SK-N-SH treated with all-trans-retinoic acid at 6 μM for 48 hours (cell line): ENCODE results near the gene SLAMF7.

Source experiments
- ARNTL ChIP-seq: fragments of 450-650 bp; formaldehyde crosslinking; IDR thresholded peaks from 2 replicates; pipeline ENCODE4 v1.5.0; 2020; ENCODE audit warnings: low read depth, mild to moderate bottlenecking, moderate library complexity, borderline replicate concordance
- GLIS3 ChIP-seq: fragments of 250-450 bp; sonication (Bioruptor Pico); IDR thresholded peaks from 2 replicates; pipeline ENCODE4 v1.5.0; 2020; ENCODE audit warnings: mild to moderate bottlenecking, moderate library complexity
- SNAI2 ChIP-seq: fragments of 250-450 bp; sonication (Bioruptor Pico); IDR thresholded peaks from 2 replicates; pipeline ENCODE4 v1.5.0; 2020; ENCODE audit warnings: mild to moderate bottlenecking, moderate library complexity
- ZNF8 ChIP-seq: fragments of 450-650 bp; formaldehyde crosslinking; IDR thresholded peaks from 2 replicates; pipeline ENCODE4 v1.5.0; 2020; ENCODE audit warnings: mild to moderate bottlenecking, moderate library complexity
- TF ChIP-seq, protein P1 (sequence below): fragments of 250-450 bp; sonication (Bioruptor Pico); IDR thresholded peaks from 2 replicates; pipeline ENCODE4 v1.8.0; 2020; ENCODE audit warnings: mild to moderate bottlenecking, moderate library complexity, borderline replicate concordance
- TF ChIP-seq, protein P2 (sequence below): fragments of 250-450 bp; sonication (Bioruptor Pico); IDR thresholded peaks from 2 replicates; pipeline ENCODE4 v1.5.1; 2021; ENCODE audit warnings: mild to moderate bottlenecking, moderate library complexity
- TF ChIP-seq, protein P3 (sequence below): fragments of 250-450 bp; sonication (Bioruptor Pico); IDR thresholded peaks from 2 replicates; pipeline ENCODE4 v1.8.0; 2021; ENCODE audit warnings: low read depth, mild to moderate bottlenecking, moderate library complexity, borderline replicate concordance

DNA sequence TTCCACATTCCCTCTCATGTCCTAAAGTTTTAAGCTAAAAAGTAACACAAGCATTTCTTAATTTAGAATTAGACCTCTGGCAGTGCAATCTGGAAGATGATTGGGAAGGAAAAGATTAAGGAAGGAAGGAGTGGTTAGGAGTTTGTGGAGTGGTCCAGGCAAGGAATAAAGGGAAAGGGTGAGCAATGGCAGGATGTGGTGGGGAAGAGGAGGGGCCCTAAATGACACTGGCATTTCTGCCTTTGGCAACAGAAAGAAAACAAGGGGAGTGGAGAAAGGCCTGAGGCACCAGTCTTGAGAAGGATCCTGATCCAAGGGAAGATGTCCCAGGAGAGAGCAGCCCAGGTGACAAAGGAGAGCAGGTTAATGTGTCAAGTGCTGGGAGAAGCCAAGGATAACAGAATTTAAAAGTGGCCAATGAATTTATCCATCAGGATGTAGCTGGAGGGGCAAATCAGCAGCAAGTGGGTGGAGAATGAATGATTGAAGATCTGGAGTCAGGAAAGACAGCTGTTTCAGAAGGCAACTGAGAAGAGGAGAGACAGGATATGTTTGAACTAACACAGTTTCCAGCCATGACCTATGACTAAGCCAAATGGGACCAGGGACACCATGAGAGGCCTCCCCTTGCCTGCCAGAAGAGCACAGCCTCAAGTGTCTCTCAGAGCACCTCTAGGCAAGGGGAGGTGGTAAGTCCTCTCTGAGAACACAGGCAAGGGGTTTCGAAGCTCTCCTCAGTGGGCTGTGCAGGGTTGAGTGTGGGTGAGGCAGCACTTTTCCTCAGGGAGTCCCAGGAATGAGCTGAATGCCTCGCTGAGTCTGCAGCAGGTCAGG is 36.1 kb downstream of the SLAMF7 start:
- TF ChIP-seq, protein P1, sequence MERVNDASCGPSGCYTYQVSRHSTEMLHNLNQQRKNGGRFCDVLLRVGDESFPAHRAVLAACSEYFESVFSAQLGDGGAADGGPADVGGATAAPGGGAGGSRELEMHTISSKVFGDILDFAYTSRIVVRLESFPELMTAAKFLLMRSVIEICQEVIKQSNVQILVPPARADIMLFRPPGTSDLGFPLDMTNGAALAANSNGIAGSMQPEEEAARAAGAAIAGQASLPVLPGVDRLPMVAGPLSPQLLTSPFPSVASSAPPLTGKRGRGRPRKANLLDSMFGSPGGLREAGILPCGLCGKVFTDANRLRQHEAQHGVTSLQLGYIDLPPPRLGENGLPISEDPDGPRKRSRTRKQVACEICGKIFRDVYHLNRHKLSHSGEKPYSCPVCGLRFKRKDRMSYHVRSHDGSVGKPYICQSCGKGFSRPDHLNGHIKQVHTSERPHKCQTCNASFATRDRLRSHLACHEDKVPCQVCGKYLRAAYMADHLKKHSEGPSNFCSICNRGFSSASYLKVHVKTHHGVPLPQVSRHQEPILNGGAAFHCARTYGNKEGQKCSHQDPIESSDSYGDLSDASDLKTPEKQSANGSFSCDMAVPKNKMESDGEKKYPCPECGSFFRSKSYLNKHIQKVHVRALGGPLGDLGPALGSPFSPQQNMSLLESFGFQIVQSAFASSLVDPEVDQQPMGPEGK (CRISPR knock-in tag), result no peak
- TF ChIP-seq, protein P2, sequence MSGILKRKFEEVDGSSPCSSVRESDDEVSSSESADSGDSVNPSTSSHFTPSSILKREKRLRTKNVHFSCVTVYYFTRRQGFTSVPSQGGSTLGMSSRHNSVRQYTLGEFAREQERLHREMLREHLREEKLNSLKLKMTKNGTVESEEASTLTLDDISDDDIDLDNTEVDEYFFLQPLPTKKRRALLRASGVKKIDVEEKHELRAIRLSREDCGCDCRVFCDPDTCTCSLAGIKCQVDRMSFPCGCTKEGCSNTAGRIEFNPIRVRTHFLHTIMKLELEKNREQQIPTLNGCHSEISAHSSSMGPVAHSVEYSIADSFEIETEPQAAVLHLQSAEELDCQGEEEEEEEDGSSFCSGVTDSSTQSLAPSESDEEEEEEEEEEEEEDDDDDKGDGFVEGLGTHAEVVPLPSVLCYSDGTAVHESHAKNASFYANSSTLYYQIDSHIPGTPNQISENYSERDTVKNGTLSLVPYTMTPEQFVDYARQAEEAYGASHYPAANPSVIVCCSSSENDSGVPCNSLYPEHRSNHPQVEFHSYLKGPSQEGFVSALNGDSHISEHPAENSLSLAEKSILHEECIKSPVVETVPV, result no peak
- no peak for TF ChIP-seq SNAI2
- no peak for TF ChIP-seq ARNTL (CRISPR knock-in tag)
- no peak for TF ChIP-seq ZNF8 (CRISPR knock-in tag)
- TF ChIP-seq GLIS3, result no peak
- TF ChIP-seq, protein P3, sequence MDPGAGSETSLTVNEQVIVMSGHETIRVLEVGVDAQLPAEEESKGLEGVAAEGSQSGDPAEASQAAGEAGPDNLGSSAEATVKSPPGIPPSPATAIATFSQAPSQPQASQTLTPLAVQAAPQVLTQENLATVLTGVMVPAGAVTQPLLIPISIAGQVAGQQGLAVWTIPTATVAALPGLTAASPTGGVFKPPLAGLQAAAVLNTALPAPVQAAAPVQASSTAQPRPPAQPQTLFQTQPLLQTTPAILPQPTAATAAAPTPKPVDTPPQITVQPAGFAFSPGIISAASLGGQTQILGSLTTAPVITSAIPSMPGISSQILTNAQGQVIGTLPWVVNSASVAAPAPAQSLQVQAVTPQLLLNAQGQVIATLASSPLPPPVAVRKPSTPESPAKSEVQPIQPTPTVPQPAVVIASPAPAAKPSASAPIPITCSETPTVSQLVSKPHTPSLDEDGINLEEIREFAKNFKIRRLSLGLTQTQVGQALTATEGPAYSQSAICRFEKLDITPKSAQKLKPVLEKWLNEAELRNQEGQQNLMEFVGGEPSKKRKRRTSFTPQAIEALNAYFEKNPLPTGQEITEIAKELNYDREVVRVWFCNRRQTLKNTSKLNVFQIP (CRISPR knock-in tag), result no peak
